H1 (cell line): ENCODE data around the gene MTMR10. TPM values are rescaled to one million over a fixed set of nuclear protein-coding genes. Genes with fewer than 3 reads are reported as not detected.

Experiments used
- CTCF ChIA-PET: fragments of 300-600 bp; sonication (Branson Sonifier 250); formaldehyde crosslinking; loops from one replicate; lab custom pipeline; 2021; ENCODE audit not compliant: partially characterized antibody; lab: Charles Lee
- POLR2A ChIA-PET: fragments of 300-600 bp; sonication (Branson Sonifier 250); formaldehyde crosslinking; loops from one replicate; lab custom pipeline; 2021; ENCODE audit warnings: inconsistent platforms; ENCODE audit not compliant: partially characterized antibody; lab: Charles Lee
- DNase-seq, 2 experiments: peaks; one replicate each; pipeline versions ENCODE4 v3.0.0 to v3.0.0-alpha.2; 2010 to 2022; ENCODE audit warnings: low spot score in 2 of 2, low read depth in 1 of 2, mixed read lengths in 1 of 2
- FAIRE-seq: peaks from 2 replicates; lab custom pipeline; 2011; peaks lifted over from hg19 to GRCh38; lab: Jason Lieb, UNC
- H2AFZ ChIP-seq: 2 replicates; pipeline ENCODE4 v1.8.1; 2012; ENCODE audit warnings: low read length, inconsistent platforms
- H2AK5ac ChIP-seq: 2 replicates; pipeline ENCODE4 v1.6.1; 2013; ENCODE audit warnings: low read depth, low read length
- H2BK120ac ChIP-seq: replicated peaks from 2 replicates; pipeline ENCODE3; 2013; ENCODE audit warnings: low read depth, low read length, inconsistent platforms
- H2BK12ac ChIP-seq: 2 replicates; pipeline ENCODE4 v1.6.1; 2013; ENCODE audit warnings: low read depth, low read length
- H2BK15ac ChIP-seq: 2 replicates; pipeline ENCODE4 v1.6.1; 2013; ENCODE audit warnings: low read length
- H2BK20ac ChIP-seq: 2 replicates; pipeline ENCODE4 v1.6.1; 2013; ENCODE audit warnings: low read length
- H2BK5ac ChIP-seq: 2 replicates; pipeline ENCODE4 v1.6.1; 2013; ENCODE audit warnings: low read depth, low read length
- H3K14ac ChIP-seq: 2 replicates; pipeline ENCODE4 v1.6.1; 2013; ENCODE audit warnings: inconsistent platforms; ENCODE audit not compliant: insufficient read length
- H3K18ac ChIP-seq: 2 replicates; pipeline ENCODE4 v1.6.1; 2013; ENCODE audit warnings: low read length; ENCODE audit errors: extremely low read depth
- H3K23ac ChIP-seq: 2 replicates; pipeline ENCODE4 v1.6.1; 2013; ENCODE audit warnings: inconsistent platforms; ENCODE audit not compliant: insufficient read length
- H3K23me2 ChIP-seq: 2 replicates; pipeline ENCODE4 v1.6.1; 2013; ENCODE audit warnings: low read depth, low read length
- H3K27ac ChIP-seq: 2 replicates; pipeline ENCODE4 v1.6.1; 2011; ENCODE audit warnings: low read depth, low read length, inconsistent platforms
- H3K27me3 ChIP-seq, 4 experiments: replicated peaks in 1 of 4; 1 replicate in 1 of 4; 2 replicates in 3 of 4; pipeline versions ENCODE4 v1.6.1 to v1.8.1; 2011 to 2013; ENCODE audit warnings: low read length in 3 of 4, mild to moderate bottlenecking in 3 of 4, inconsistent platforms in 2 of 4, mixed read lengths in 2 of 4, moderate library complexity in 1 of 4; ENCODE audit not compliant: control insufficient read depth in 3 of 4, insufficient read depth in 3 of 4; ENCODE audit errors: extremely low read depth in 1 of 4
- H3K36me3 ChIP-seq, 4 experiments: 2 replicates each; pipeline versions ENCODE4 v1.6.1 to v1.8.1; 2011 to 2013; ENCODE audit warnings: mild to moderate bottlenecking in 4 of 4, low read length in 3 of 4, moderate library complexity in 2 of 4, control low read depth in 1 of 4, inconsistent platforms in 1 of 4; ENCODE audit not compliant: insufficient read depth in 4 of 4, control insufficient read depth in 2 of 4
- H3K4ac ChIP-seq: replicated peaks from 2 replicates; pipeline ENCODE3; 2013; ENCODE audit warnings: low read length, low read depth, mixed read lengths, inconsistent platforms; ENCODE audit not compliant: insufficient read length
- H3K4me1 ChIP-seq, 4 experiments: replicated peaks in 1 of 4; 1 replicate in 1 of 4; 2 replicates in 3 of 4; pipeline versions ENCODE4 v1.6.1 to v1.8.1; 2011 to 2013; ENCODE audit warnings: low read length in 3 of 4, inconsistent platforms in 2 of 4, mixed read lengths in 1 of 4; ENCODE audit not compliant: insufficient read depth in 4 of 4, control insufficient read depth in 3 of 4
- H3K4me2 ChIP-seq, 2 experiments: 2 replicates each; pipeline versions ENCODE4 v1.6.1 to v1.8.1; 2011 to 2013; ENCODE audit warnings: low read depth in 2 of 2, low read length in 2 of 2, control low read depth in 1 of 2, inconsistent platforms in 1 of 2, mild to moderate bottlenecking in 1 of 2; ENCODE audit not compliant: insufficient read depth in 1 of 2
- H3K4me3 ChIP-seq, 4 experiments: fragments of 200-600, 300-600 bp in 1 of 4; sonication (generic), shearing (Covaris generic), sonication (Bioruptor Twin) in 1 of 4; 2 replicates each; pipeline versions ENCODE4 v1.5.1 to v1.8.1; 2011 to 2016; ENCODE audit warnings: low read length in 4 of 4, low read depth in 3 of 4, control low read depth in 2 of 4, inconsistent platforms in 2 of 4, mild to moderate bottlenecking in 2 of 4, mixed read lengths in 1 of 4, moderate library complexity in 1 of 4; ENCODE audit not compliant: insufficient read depth in 2 of 4; ENCODE audit errors: extremely low read depth in 1 of 4
- H3K56ac ChIP-seq: replicated peaks from 2 replicates; pipeline ENCODE3; 2013; ENCODE audit warnings: low read depth, mild to moderate bottlenecking, mixed read lengths, low read length, inconsistent platforms; ENCODE audit not compliant: insufficient read length
- H3K79me1 ChIP-seq: 2 replicates; pipeline ENCODE4 v1.6.1; 2013; ENCODE audit warnings: low read depth, low read length, control low read depth
- H3K79me2 ChIP-seq, 2 experiments: 2 replicates each; pipeline versions ENCODE4 v1.6.1 to v1.8.1; 2012 to 2013; ENCODE audit warnings: low read length in 2 of 2, mild to moderate bottlenecking in 2 of 2, inconsistent platforms in 1 of 2; ENCODE audit not compliant: insufficient read depth in 2 of 2, control insufficient read depth in 1 of 2
- H3K9ac ChIP-seq, 4 experiments: replicated peaks in 1 of 4; 1 replicate in 1 of 4; 2 replicates in 3 of 4; pipeline versions ENCODE4 v1.6.1 to v1.8.1; 2011 to 2013; ENCODE audit warnings: low read depth in 3 of 4, low read length in 3 of 4, control low read depth in 2 of 4, mild to moderate bottlenecking in 2 of 4, moderate library complexity in 2 of 4, inconsistent platforms in 1 of 4; ENCODE audit errors: extremely low read depth in 1 of 4
- H3K9me3 ChIP-seq, 2 experiments: 2 replicates each; pipeline versions ENCODE4 v1.6.1 to v1.8.1; 2012 to 2013; ENCODE audit warnings: mild to moderate bottlenecking in 2 of 2, moderate library complexity in 2 of 2, control low read depth in 1 of 2, inconsistent platforms in 1 of 2, low read depth in 1 of 2, low read length in 1 of 2, mixed read lengths in 1 of 2; ENCODE audit not compliant: insufficient read depth in 2 of 2
- H4K20me1 ChIP-seq, 2 experiments: replicated peaks in 1 of 2; 2 replicates each; pipeline versions ENCODE3 to v1.8.1; 2011 to 2013; ENCODE audit warnings: inconsistent platforms in 2 of 2, low read length in 2 of 2, mild to moderate bottlenecking in 1 of 2; ENCODE audit not compliant: insufficient read depth in 2 of 2, control insufficient read depth in 1 of 2
- H4K5ac ChIP-seq: 2 replicates; pipeline ENCODE4 v1.6.1; 2013; ENCODE audit warnings: low read length, low read depth, mixed read lengths, inconsistent platforms; ENCODE audit not compliant: insufficient read length
- H4K8ac ChIP-seq: 2 replicates; pipeline ENCODE4 v1.8.0; 2013; ENCODE audit warnings: mild to moderate bottlenecking, moderate library complexity, low read length, inconsistent platforms; ENCODE audit not compliant: insufficient read depth; ENCODE audit errors: extremely low read depth
- H4K91ac ChIP-seq: replicated peaks from 2 replicates; pipeline ENCODE3; 2013; ENCODE audit warnings: low read length, mixed read lengths, inconsistent platforms; ENCODE audit not compliant: insufficient read length
- ATF2 ChIP-seq: IDR thresholded peaks from 2 replicates; pipeline ENCODE4 v1.6.1; 2012; ENCODE audit warnings: low read length, inconsistent platforms
- CEBPB ChIP-seq: IDR thresholded peaks from 2 replicates; pipeline ENCODE4 v1.6.1; 2012; ENCODE audit warnings: low read depth, low read length
- E2F6 ChIP-seq: IDR thresholded peaks from 2 replicates; pipeline ENCODE4 v1.6.1; 2012; ENCODE audit warnings: inconsistent platforms
- EGR1 ChIP-seq: IDR thresholded peaks from 2 replicates; pipeline ENCODE4 v1.6.1; 2011; ENCODE audit warnings: low read depth, low read length, borderline replicate concordance
- JUN ChIP-seq: IDR thresholded peaks from 2 replicates; pipeline ENCODE4 v1.6.1; 2011; ENCODE audit warnings: low read depth, mild to moderate bottlenecking, improper control_type of control experiment, low read length
- POLR2A ChIP-seq, 2 experiments: IDR thresholded peaks; 1 replicate in 1 of 2; 2 replicates in 1 of 2; pipeline ENCODE4 v1.6.1; 2011; ENCODE audit warnings: low read depth in 2 of 2, low read length in 2 of 2, mild to moderate bottlenecking in 2 of 2; ENCODE audit errors: control extremely low read depth in 1 of 2
- SIX5 ChIP-seq: IDR thresholded peaks from 2 replicates; pipeline ENCODE4 v1.6.1; 2011; ENCODE audit warnings: mild to moderate bottlenecking, low read depth, low read length
- SUZ12 ChIP-seq: fragments of 200-600 bp; sonication (generic); IDR thresholded peaks from 2 replicates; pipeline ENCODE4 v1.6.1; 2012; ENCODE audit warnings: mild to moderate bottlenecking, inconsistent platforms, low read length, moderate library complexity, mixed read lengths
- USF2 ChIP-seq: IDR thresholded peaks from 2 replicates; pipeline ENCODE4 v1.6.1; 2011; ENCODE audit warnings: low read length, improper control_type of control experiment
- WGBS, 2 experiments: shearing (Covaris generic) in 1 of 2; methylation state at CpG; one replicate each; pipeline versions ENCODE4 v1.1.6 to v1.1.7; 2013 to 2015; ENCODE audit warnings: low lambda C conversion rate in 2 of 2, mixed read lengths in 2 of 2, inconsistent platforms in 1 of 2, low coverage in 1 of 2, missing lambda C conversion rate in 1 of 2; ENCODE audit not compliant: insufficient replicate concordance in 2 of 2, insufficient coverage in 1 of 2, insufficient read length in 1 of 2; ENCODE audit errors: extremely low coverage in 1 of 2, missing lambda C conversion rate in 1 of 2; 5-methylcytosine and 5-hydroxymethylcytosine counted together
- polyA plus RNA-seq, 7 experiments: library from polyadenylated mRNA; depleted of rRNA in 3 of 7; stranded (reverse) in 5 of 7; unstranded in 2 of 7; fragments of >200 nt in 5 of 7; fragments of 200-250 nt in 2 of 7; gene quantifications; 1 replicate in 5 of 7; 2 replicates in 1 of 7; 4 replicates in 1 of 7; pipeline versions ENCODE4 v1.2.1 to v1.2.3, GENCODE V29; 2011 to 2013; ENCODE audit warnings: missing spikeins in 2 of 7, mixed read lengths in 2 of 7
- total RNA-seq: library from RNA; stranded (reverse); fragmentation: NEBNext Ultra II Directional; extraction: Animal tissue kit (Norgen Biotek cat#: 25700); gene quantifications from 2 replicates; pipeline ENCODE4 v1.2.1, GENCODE V29; 2021

MTMR10 gene
- total and polyA plus RNA-seq, 2 of the 8 experiments (the other 6 are each of a cell fraction or from before 2014, with no cell fraction given) = 3.8 to 13.1 TPM

DNA sequence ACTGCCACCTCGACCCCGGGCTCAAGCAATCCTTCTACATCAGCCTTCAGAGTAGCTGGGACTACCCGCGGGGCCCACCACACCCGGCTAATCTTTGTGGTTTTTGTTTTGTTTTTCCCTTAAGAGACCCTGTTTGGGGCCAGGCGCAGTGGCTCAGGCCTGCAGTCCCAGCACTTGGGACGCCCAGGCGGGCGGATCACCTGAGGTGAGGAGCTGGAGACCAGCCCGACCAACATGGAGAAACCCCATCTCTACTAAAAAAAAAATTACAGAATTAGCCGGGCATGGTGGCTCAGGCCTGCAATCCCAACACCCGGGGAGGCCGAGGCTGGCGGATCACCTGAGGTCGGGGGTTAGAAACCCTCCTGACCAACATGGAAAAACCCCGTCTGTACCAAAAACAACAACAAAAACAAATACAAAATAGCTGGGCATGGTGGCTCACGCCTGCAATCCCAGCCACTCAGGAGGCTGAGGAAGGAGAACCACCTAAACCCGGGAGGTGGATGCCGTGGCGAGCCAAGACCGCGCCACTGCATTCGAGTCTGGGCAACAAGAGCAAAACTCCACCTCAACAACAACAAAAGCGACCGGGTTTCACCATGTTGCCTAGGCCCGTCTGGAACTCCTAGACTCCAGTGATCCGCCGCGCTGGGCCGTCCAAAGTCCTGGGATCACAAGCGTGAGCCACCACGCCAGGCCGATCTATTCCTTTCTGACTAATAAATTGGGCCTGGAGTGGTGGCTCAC is 95.8 kb downstream of the MTMR10 start:
- Histone ChIP-seq H3K14ac (no peak overlapping the region), H3K9ac (no peak overlapping the region), H3K23me2 (no peaks in the 10 kb centered on the region), H2BK120ac (no peak overlapping the region), H3K18ac (no peak overlapping the region; the same call in 1 of the 2 replicates), H3K9me3 (no peaks in the 10 kb centered on the region), H3K4me2 (no peak overlapping the region), H2BK20ac (no peak overlapping the region), H3K4me3 (no peak overlapping the region), H3K56ac (no peak overlapping the region), H4K91ac (no peak overlapping the region), H4K8ac (no peak overlapping the region), H2AFZ (no peak overlapping the region), H3K4me1 (peaks cover 0 to 2% (median 0%) of the 10 kb centered on the region in 4 experiments; a peak in 1 of 7 replicates), H3K79me1 (no peaks in the 10 kb centered on the region), H3K36me3 (no peaks in the 10 kb centered on the region), H4K5ac (no peak overlapping the region), H2BK5ac (no peak overlapping the region), H3K79me2 (no peaks in the 10 kb centered on the region), H2BK12ac (no peak overlapping the region), H3K27ac (no peak overlapping the region), H2BK15ac (no peak overlapping the region), H3K4ac (no peak overlapping the region), H3K23ac (no peak overlapping the region), H4K20me1 (no peaks in the 10 kb centered on the region), H2AK5ac (no peak overlapping the region), H3K27me3 (no peaks in the 10 kb centered on the region)
- FAIRE-seq (no peak), DNase-seq (no peak)
- ChIA-PET POLR2A (interaction anchor here (0.7 to 1.2 kb wide), 2 partner anchors 96 to 320 kb away, joined by 3 read pairs; partner anchors contain the start of gene MTMR10), CTCF (interaction anchor here (0.6 to 2.2 kb wide), 8 partner anchors 8 to 1205 kb away, joined by 3 to 8 read pairs (median 4); partner anchors contain the start of gene FAN1)
- 84% methylated on average over 32 of the region's 33 CpGs; no CpG with 5 or more reads in 1 of the 2 experiments for WGBS, 2 experiments
- TF ChIP-seq E2F6 = no peak
- no peak for TF ChIP-seq SIX5
- no peak for TF ChIP-seq SUZ12
- no peak for TF ChIP-seq JUN
- no peak for TF ChIP-seq POLR2A (IDR thresholded peaks at IDR 0.05; ENCODE audit: control extremely low read depth in 1 of 2, low read depth in 2 of 2, low read length in 2 of 2)
- TF ChIP-seq ATF2 = no peak
- no peak for TF ChIP-seq EGR1
- TF ChIP-seq USF2 = no peak
- TF ChIP-seq CEBPB = no peak
